Activated T-helper 1 cell treated with anti-CD3 and anti-CD28 coated beads, Interleukin-12 subunit alpha, Interleukin-12 subunit beta, Interleukin-2, Interleukin-4 antibody, amounts not matched to agents 30 ng/mL and 10 ng/mL and 1 ng/mL, durations not matched to agents 14 hours and 24 hours and 36 hours (primary cell): ENCODE measurements around the gene BAMBI. TPM values are rescaled to one million over a fixed set of nuclear protein-coding genes. Genes with fewer than 3 reads are reported as not detected.

Source experiments
- DNase-seq: peaks from one replicate; pipeline ENCODE4 v3.0.0; 2021; ENCODE audit warnings: low spot score
- H3K27ac Mint-ChIP-seq: one replicate; pipeline ENCODE4 v1.8.0; 2021; ENCODE audit warnings: mild to moderate bottlenecking, mixed read lengths
- H3K27me3 Mint-ChIP-seq: one replicate; pipeline ENCODE4 v1.8.0; 2022; ENCODE audit warnings: mild to moderate bottlenecking, moderate library complexity, mixed read lengths; ENCODE audit not compliant: insufficient read depth
- H3K36me3 Mint-ChIP-seq: one replicate; pipeline ENCODE4 v1.8.0; 2021; ENCODE audit warnings: low read depth, mixed read lengths
- H3K4me1 Mint-ChIP-seq: one replicate; pipeline ENCODE4 v1.8.0; 2021; ENCODE audit warnings: low read depth, mixed read lengths
- H3K4me3 Mint-ChIP-seq: one replicate; pipeline ENCODE4 v1.8.0; 2021; ENCODE audit warnings: mild to moderate bottlenecking, moderate library complexity, mixed read lengths
- H3K9me3 Mint-ChIP-seq: one replicate; pipeline ENCODE4 v1.8.0; 2021; ENCODE audit warnings: mixed read lengths
- intact Hi-C: fragments of 100-400 bp; cut with micrococcal nuclease; formaldehyde crosslinking; loops from one replicate; pipeline ENCODE4 v1.15.1; 2024
- total RNA-seq: library from RNA; stranded (reverse); gene quantifications from 2 replicates; pipeline ENCODE4 v1.2.3, GENCODE V29; 2022

The BAMBI gene
- total RNA-seq, 1 donor from 2014 or later = 0.23 TPM

- Mint-ChIP-seq H3K4me1 (peaks cover 27% of the 10 kb centered on the region), H3K4me3 (no peak overlapping the region), H3K9me3 (no peaks in the 10 kb centered on the region), H3K36me3 (peaks cover 3% of the 10 kb centered on the region), H3K27ac (no peak overlapping the region), H3K27me3 (peaks cover 67% of the 10 kb centered on the region)
- no peak for DNase-seq
- intact Hi-C loops = loop anchor here (2.0 to 5.0 kb wide), 5 partner anchors 208 to 937 kb away; partner anchors contain the start of gene MPP7
These were observed 2.4 kb downstream of the BAMBI start for GRCh38 chr10:28679581-28680357.

- Mint-ChIP-seq H3K4me1 (peaks cover 27% of the 10 kb centered on the region), H3K27ac (no peak overlapping the region), H3K27me3 (peaks cover 61% of the 10 kb centered on the region), H3K9me3 (no peaks in the 10 kb centered on the region), H3K4me3 (no peak overlapping the region), H3K36me3 (peaks cover 3% of the 10 kb centered on the region)
- intact Hi-C loops = no loop called here
- no peak for DNase-seq
These were observed 3.0 kb downstream of the BAMBI start for GRCh38 chr10:28680358-28680752.

GRCh38 chr10:28681291-28681763 is 4.0 kb downstream of the BAMBI start:
- peaks cover 55% of the 10 kb centered on the region for H3K27me3 Mint-ChIP-seq
- intact Hi-C loops = no loop called here
- H3K4me1 Mint-ChIP-seq = peaks cover 25% of the 10 kb centered on the region
- no peak overlapping the region for H3K27ac Mint-ChIP-seq
- peaks cover 3% of the 10 kb centered on the region for H3K36me3 Mint-ChIP-seq
- DNase-seq = no peak
- H3K9me3 Mint-ChIP-seq = no peaks in the 10 kb centered on the region
- H3K4me3 Mint-ChIP-seq = no peak overlapping the region

GRCh38 chr10:28681928-28682750 is 4.8 kb downstream of the BAMBI start:
- Mint-ChIP-seq H3K36me3 (peaks cover 3% of the 10 kb centered on the region), H3K27ac (no peak overlapping the region), H3K27me3 (peaks cover 51% of the 10 kb centered on the region), H3K4me1 (peaks cover 20% of the 10 kb centered on the region), H3K9me3 (no peaks in the 10 kb centered on the region), H3K4me3 (no peak overlapping the region)
- intact Hi-C loops = no loop called here
- DNase-seq = no peak

GRCh38 chr10:28684157-28684985 is 7.0 kb downstream of the BAMBI start:
- no peak overlapping the region for H3K27ac Mint-ChIP-seq
- H3K9me3 Mint-ChIP-seq = no peaks in the 10 kb centered on the region
- H3K36me3 Mint-ChIP-seq = peaks cover 3% of the 10 kb centered on the region
- no peak overlapping the region for H3K4me3 Mint-ChIP-seq
- H3K27me3 Mint-ChIP-seq = peaks cover 43% of the 10 kb centered on the region
- H3K4me1 Mint-ChIP-seq = peaks cover 13% of the 10 kb centered on the region
- intact Hi-C loops = no loop called here
- DNase-seq = no peak

- DNase-seq = no peak
- no peak overlapping the region for H3K27ac Mint-ChIP-seq
- no peaks in the 10 kb centered on the region for H3K9me3 Mint-ChIP-seq
- H3K36me3 Mint-ChIP-seq = no peaks in the 10 kb centered on the region
- intact Hi-C loops = no loop called here
- peaks cover 36% of the 10 kb centered on the region for H3K27me3 Mint-ChIP-seq
- peaks cover 8% of the 10 kb centered on the region for H3K4me1 Mint-ChIP-seq
- H3K4me3 Mint-ChIP-seq = no peak overlapping the region
These were observed 7.8 kb downstream of the BAMBI start for GRCh38 chr10:28684986-28685580.

GRCh38 chr10:28685717-28686116 is 8.4 kb downstream of the BAMBI start:
- H3K4me3 Mint-ChIP-seq = no peak overlapping the region
- no peaks in the 10 kb centered on the region for H3K36me3 Mint-ChIP-seq
- intact Hi-C loops = no loop called here
- DNase-seq = no peak
- peaks cover 29% of the 10 kb centered on the region for H3K27me3 Mint-ChIP-seq
- peaks cover 1% of the 10 kb centered on the region for H3K4me1 Mint-ChIP-seq
- no peak overlapping the region for H3K27ac Mint-ChIP-seq
- no peaks in the 10 kb centered on the region for H3K9me3 Mint-ChIP-seq

GRCh38 chr10:28686835-28687682 is 9.7 kb downstream of the BAMBI start:
- H3K36me3 Mint-ChIP-seq = no peaks in the 10 kb centered on the region
- H3K27ac Mint-ChIP-seq = no peak overlapping the region
- intact Hi-C loops = no loop called here
- peaks cover 17% of the 10 kb centered on the region for H3K27me3 Mint-ChIP-seq
- H3K4me1 Mint-ChIP-seq = no peaks in the 10 kb centered on the region
- no peak overlapping the region for H3K4me3 Mint-ChIP-seq
- no peak for DNase-seq
- no peaks in the 10 kb centered on the region for H3K9me3 Mint-ChIP-seq

- H3K36me3 Mint-ChIP-seq = no peaks in the 10 kb centered on the region
- H3K4me3 Mint-ChIP-seq = no peak overlapping the region
- peaks cover 15% of the 10 kb centered on the region for H3K27me3 Mint-ChIP-seq
- no peaks in the 10 kb centered on the region for H3K4me1 Mint-ChIP-seq
- intact Hi-C loops = no loop called here
- no peaks in the 10 kb centered on the region for H3K9me3 Mint-ChIP-seq
- DNase-seq = no peak
- no peak overlapping the region for H3K27ac Mint-ChIP-seq
These were observed 10.3 kb downstream of the BAMBI start for GRCh38 chr10:28687683-28688001.

- H3K27ac Mint-ChIP-seq = no peak overlapping the region
- no peak for DNase-seq
- H3K4me3 Mint-ChIP-seq = no peak overlapping the region
- no peaks in the 10 kb centered on the region for H3K36me3 Mint-ChIP-seq
- H3K9me3 Mint-ChIP-seq = no peaks in the 10 kb centered on the region
- intact Hi-C loops = no loop called here
- H3K27me3 Mint-ChIP-seq = peaks cover 15% of the 10 kb centered on the region
- no peaks in the 10 kb centered on the region for H3K4me1 Mint-ChIP-seq
These were observed 13.2 kb downstream of the BAMBI start for GRCh38 chr10:28690545-28690944.

- Mint-ChIP-seq H3K4me1 (no peaks in the 10 kb centered on the region), H3K36me3 (no peaks in the 10 kb centered on the region), H3K27me3 (peaks cover 14% of the 10 kb centered on the region), H3K27ac (no peak overlapping the region), H3K9me3 (no peaks in the 10 kb centered on the region), H3K4me3 (no peak overlapping the region)
- intact Hi-C loops = no loop called here
- DNase-seq = no peak
These were observed 13.9 kb downstream of the BAMBI start for GRCh38 chr10:28691187-28691694.

- no peak overlapping the region for H3K4me3 Mint-ChIP-seq
- H3K4me1 Mint-ChIP-seq = no peaks in the 10 kb centered on the region
- H3K27me3 Mint-ChIP-seq = peaks cover 14% of the 10 kb centered on the region
- no peak for DNase-seq
- no peak overlapping the region for H3K27ac Mint-ChIP-seq
- no peaks in the 10 kb centered on the region for H3K36me3 Mint-ChIP-seq
- intact Hi-C loops = no loop called here
- no peaks in the 10 kb centered on the region for H3K9me3 Mint-ChIP-seq
These were observed 14.7 kb downstream of the BAMBI start for GRCh38 chr10:28692050-28692449.
